ENCODE measurements around the gene SOX9. TPM values are rescaled to one million over a fixed set of nuclear protein-coding genes. Genes with fewer than 3 reads are reported as not detected.

The SOX9 gene
- total RNA-seq, 1 experiment from 2014 or later, result 0.38 TPM

DNA sequence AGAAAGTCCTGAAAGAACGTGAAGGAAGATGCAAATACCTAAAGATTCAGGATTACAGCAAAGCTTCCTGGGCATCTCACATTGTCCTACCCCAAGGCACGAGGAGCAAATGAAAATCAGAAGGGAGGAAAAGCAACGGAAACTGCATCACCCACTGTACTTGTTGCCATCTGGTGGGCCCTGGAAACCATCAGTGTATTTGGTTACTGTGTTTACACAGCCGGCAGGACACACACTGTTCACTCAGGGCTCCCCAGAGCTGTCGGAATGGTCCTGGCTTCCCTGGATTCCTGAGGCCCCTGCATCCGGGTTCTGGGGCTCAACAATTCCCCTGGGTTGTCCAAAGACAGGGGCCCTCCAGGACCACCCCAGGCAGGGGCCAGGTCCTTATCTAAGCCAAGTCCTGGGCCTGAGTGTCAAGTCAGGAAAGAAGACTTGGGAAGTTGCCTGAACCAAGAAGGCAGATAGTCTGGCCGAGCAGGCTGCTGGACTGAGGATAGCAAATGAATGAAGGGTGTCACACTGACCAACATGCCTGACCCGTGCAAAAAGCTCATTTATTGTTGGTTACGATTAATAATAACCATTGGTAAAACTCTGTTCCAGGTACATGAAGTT lies 52.8 kb downstream of the SOX9 start:
- no peaks in the 10 kb centered on the region for H3K36me3 ChIP-seq (replicated peaks; ENCODE audit: control insufficient read depth, insufficient read depth, low read length)
- H3K4me3 ChIP-seq (ENCODE audit: insufficient read depth, low read depth, low read length), result no peak overlapping the region
- H3K27me3 ChIP-seq (ENCODE audit: control insufficient read depth, insufficient read depth, low read length), result no peaks in the 10 kb centered on the region; the same call in 1 of the 2 replicates
- DNase-seq, result no peak

DNA sequence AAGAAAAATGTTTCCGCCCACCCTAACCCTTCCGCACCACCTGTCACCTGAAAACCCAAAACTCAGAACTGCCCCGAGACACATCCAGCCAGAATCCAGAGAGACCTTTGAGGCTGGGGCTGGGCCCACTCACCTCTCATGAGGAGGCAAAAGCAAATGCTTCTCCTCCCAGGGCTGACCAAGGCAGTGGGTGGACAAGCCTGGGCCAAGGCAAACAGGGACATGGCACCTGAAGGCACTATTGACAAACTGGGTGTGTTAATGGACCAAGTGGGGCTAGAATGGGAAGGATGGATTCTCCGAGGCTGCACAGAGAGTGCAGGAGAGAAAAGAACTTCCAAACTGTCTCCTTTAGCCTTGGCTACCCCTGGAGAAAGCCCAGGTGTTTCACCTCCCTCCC lies 54.4 kb downstream of the SOX9 start:
- H3K27me3 ChIP-seq (ENCODE audit: control insufficient read depth, insufficient read depth, low read length), result no peaks in the 10 kb centered on the region
- H3K36me3 ChIP-seq (replicated peaks; ENCODE audit: control insufficient read depth, insufficient read depth, low read length), result no peaks in the 10 kb centered on the region
- no peak overlapping the region for H3K4me3 ChIP-seq (ENCODE audit: insufficient read depth, low read depth, low read length)
- no peak for DNase-seq

Data from H7 (cell line).